T-cell (primary cell): Measurements from ENCODE around the gene C17orf100. TPM values are rescaled to one million over a fixed set of nuclear protein-coding genes. Genes with fewer than 3 reads are reported as not detected.

ENCODE experiments used
- ATAC-seq, 4 experiments: fragments of 200-7000 bp in 3 of 4; fragments of 150-1000 bp in 1 of 4; cut with Tn5 transposase; replicated peaks in 1 of 4; 1 replicate in 3 of 4; 2 replicates in 1 of 4; pipeline ENCODE4 v1.10.0; 2021; ENCODE audit warnings: moderate library complexity in 3 of 4, mild to moderate bottlenecking in 2 of 4, moderate number of reproducible peaks in 1 of 4
- CTCF ChIA-PET, 2 donors: fragments of 300-600 bp; sonication (Branson Sonifier 250); formaldehyde crosslinking; loops; one replicate each; lab custom pipeline; 2022; ENCODE audit warnings: antibody characterized with exemption in 2 of 2; lab: Charles Lee
- POLR2A ChIA-PET, 2 donors: fragments of 300-600 bp; sonication (Branson Sonifier 250); formaldehyde crosslinking; loops; one replicate each; lab custom pipeline; 2022; ENCODE audit warnings: antibody characterized with exemption in 2 of 2; lab: Charles Lee
- DNase-seq, 35 experiments: peaks; one replicate each; pipeline versions ENCODE4 v3.0.0 to v3.0.0-alpha.2; 2013 to 2023
- H3K27ac ChIP-seq: one replicate; pipeline ENCODE4 v1.5.1; 2013; ENCODE audit warnings: low read length
- H3K27me3 ChIP-seq, 2 experiments: replicated peaks in 1 of 2; 1 replicate in 1 of 2; 2 replicates in 1 of 2; pipeline versions ENCODE4 v1.6.1 to v1.7.0; 2013; ENCODE audit warnings: low read length in 1 of 2, mixed read lengths in 1 of 2; ENCODE audit not compliant: control insufficient read depth in 2 of 2, insufficient read depth in 2 of 2; ENCODE audit errors: extremely low read depth in 1 of 2
- H3K36me3 ChIP-seq, 2 donors: 1 replicate in 1 of 2; 2 replicates in 1 of 2; pipeline versions ENCODE4 v1.6.1 to v1.7.0; 2013; ENCODE audit warnings: low read length in 1 of 2; ENCODE audit not compliant: control insufficient read depth in 2 of 2, insufficient read depth in 1 of 2; ENCODE audit errors: extremely low read depth in 1 of 2
- H3K4me1 ChIP-seq, 2 experiments: 1 replicate in 1 of 2; 2 replicates in 1 of 2; pipeline versions ENCODE4 v1.6.1 to v1.7.0; 2013; ENCODE audit warnings: low read length in 2 of 2, mixed read lengths in 1 of 2; ENCODE audit not compliant: insufficient read depth in 2 of 2, control insufficient read depth in 1 of 2; ENCODE audit errors: extremely low read depth in 1 of 2
- H3K4me3 ChIP-seq, 2 donors: 1 replicate in 1 of 2; 2 replicates in 1 of 2; pipeline versions ENCODE4 v1.5.1 to v1.7.0; 2013; ENCODE audit warnings: mild to moderate bottlenecking in 2 of 2, low read length in 1 of 2, moderate library complexity in 1 of 2; ENCODE audit not compliant: control insufficient read depth in 1 of 2; ENCODE audit errors: extremely low read depth in 1 of 2
- H3K9me3 ChIP-seq: 2 replicates; pipeline ENCODE4 v1.7.0; 2013
- H3K27ac Mint-ChIP-seq, 2 donors: one replicate each; pipeline ENCODE4 v1.8.0; 2020 to 2021; ENCODE audit warnings: mild to moderate bottlenecking in 2 of 2, mixed read lengths in 2 of 2
- H3K27me3 Mint-ChIP-seq, 2 donors: one replicate each; pipeline ENCODE4 v1.8.0; 2021 to 2022; ENCODE audit warnings: mixed read lengths in 2 of 2
- H3K36me3 Mint-ChIP-seq: one replicate; pipeline ENCODE4 v1.8.0; 2021; ENCODE audit warnings: mixed read lengths
- H3K4me1 Mint-ChIP-seq, 3 donors: one replicate each; pipeline ENCODE4 v1.8.0; 2020 to 2022; ENCODE audit warnings: mixed read lengths in 3 of 3, mild to moderate bottlenecking in 1 of 3
- H3K4me3 Mint-ChIP-seq, 3 donors: one replicate each; pipeline ENCODE4 v1.8.0; 2020 to 2022; ENCODE audit warnings: mild to moderate bottlenecking in 3 of 3, mixed read lengths in 3 of 3, moderate library complexity in 3 of 3
- H3K9me3 Mint-ChIP-seq, 3 donors: one replicate each; pipeline ENCODE4 v1.8.0; 2020 to 2022; ENCODE audit warnings: mixed read lengths in 3 of 3
- WGBS: methylation state at CpG from one replicate; pipeline ENCODE4 v1.1.5; 2013; ENCODE audit warnings: missing lambda C conversion rate; ENCODE audit not compliant: insufficient coverage; 5-methylcytosine and 5-hydroxymethylcytosine counted together
- total RNA-seq, 35 experiments: library from RNA in 6 of 35; stranded (reverse) in 6 of 35; fragments of 120-200 nt in 1 of 35; gene quantifications; one replicate each; pipeline versions ENCODE4 v1.2.1 to v1.2.4 and lab custom pipeline; 2013 to 2026

The C17orf100 gene
- total RNA-seq, 5 donors from 2014 or later (not counting 1 experiment from before 2014, with no cell fraction given), result 1.1 to 3.5 (median 2.8) TPM

DNA sequence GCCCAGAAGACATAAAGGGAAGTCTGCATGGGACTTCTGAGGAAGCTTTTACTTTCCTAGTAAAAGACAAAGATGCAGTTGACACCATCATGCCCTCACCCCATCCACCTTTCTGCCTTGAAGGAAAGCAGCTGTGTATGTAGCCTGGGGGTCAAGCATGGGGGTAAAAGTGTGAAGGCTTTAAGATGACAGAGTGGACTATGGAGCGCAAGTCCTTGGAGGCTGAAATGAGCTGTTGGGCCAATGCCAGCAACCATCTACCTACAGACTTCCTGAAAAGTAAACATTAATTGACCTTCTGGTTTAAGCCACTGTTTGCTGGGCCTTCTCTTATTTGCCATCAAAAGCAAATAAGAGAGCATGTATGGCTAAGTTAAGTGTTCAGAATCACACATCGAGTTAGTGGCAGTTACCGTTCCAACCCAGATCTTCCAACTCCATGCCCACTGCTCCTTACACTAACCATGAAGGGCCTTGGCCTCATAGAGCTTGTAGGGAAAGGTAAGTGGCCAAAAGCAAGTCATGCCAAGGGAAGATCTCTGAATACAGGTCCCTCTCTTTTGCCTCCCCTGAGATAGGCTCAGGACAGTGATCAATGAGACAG is 31.6 kb downstream of the C17orf100 start:
- Mint-ChIP-seq H3K27ac (no peak overlapping the region), H3K36me3 (no peaks in the 10 kb centered on the region), H3K4me1 (peaks cover under 1 to 4% (median 2%) of the 10 kb centered on the region in 3 donors), H3K9me3 (no peaks in the 10 kb centered on the region), H3K27me3 (peaks cover 39 to 57% of the 10 kb centered on the region in 2 donors), H3K4me3 (no peak overlapping the region)
- no peak overlapping the region for H3K27ac ChIP-seq
- DNase-seq, result no peak
- peaks cover 3 to 46% of the 10 kb centered on the region in 2 experiments for H3K27me3 ChIP-seq
- no peak overlapping the region for H3K4me3 ChIP-seq
- H3K4me1 ChIP-seq, result no peaks in the 10 kb centered on the region
- WGBS, result no CpG with 5 or more reads among the region's 3 CpGs
- ChIA-PET POLR2A (no interaction called here), CTCF (no interaction called here)
- ATAC-seq, result no peak
- no peaks in the 10 kb centered on the region for H3K36me3 ChIP-seq
- no peaks in the 10 kb centered on the region for H3K9me3 ChIP-seq

DNA sequence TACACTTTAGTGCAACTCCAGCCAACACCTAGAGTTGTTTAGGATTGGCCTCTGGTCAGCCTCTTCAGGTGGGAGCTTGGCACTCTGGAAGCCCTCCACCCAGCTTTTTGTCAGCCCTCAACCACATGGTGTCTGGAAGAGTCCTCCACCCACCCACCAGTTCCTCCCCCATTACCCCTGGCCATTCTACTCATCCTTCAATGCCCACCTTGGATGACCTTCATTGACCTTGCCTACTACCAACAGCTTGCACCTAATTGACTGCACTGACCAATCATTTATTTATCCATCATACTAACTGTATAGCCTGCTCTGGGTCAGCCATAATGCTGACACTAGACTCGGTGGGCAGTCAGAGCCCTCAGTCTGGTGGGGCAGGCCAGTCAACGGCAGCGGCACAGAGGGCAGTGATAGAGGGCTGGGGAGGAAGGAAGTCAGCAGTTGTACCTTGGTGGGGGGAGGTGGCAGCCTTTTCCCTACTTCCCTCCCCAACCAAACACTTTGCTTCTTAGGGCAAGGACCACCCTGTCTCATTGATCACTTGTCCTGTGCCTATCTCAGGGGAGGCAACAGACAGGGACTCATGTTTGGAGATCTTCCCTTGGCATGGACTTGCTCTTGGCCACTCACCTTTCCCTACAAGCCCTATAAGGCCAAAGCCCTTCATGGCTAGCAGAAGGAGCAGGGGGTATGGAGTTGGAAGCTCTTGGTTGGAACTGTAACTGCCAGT is 32.3 kb downstream of the C17orf100 start:
- H3K4me3 Mint-ChIP-seq, result no peak overlapping the region
- no CpG with 5 or more reads among the region's 3 CpGs for WGBS

DNA sequence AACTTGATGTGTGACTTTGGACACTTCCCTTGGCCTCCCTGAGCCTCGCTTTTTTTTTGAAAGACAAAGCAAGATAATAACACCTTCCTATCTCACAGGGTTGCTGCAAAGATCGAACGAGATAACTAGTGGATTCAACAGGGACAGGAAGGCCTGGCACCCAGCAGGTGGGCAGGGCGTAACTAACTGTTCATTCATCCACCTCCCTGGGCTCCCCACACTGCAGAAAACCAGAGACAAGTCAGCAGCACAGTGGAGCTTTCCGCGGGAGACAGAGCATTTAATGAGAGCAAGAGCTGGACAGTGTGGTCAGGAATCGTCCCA is 32.9 kb downstream of the C17orf100 start:
- CTCF ChIA-PET, result no interaction called here
- 42% methylated on average over 2 of the region's 7 CpGs for WGBS
- Histone ChIP-seq H3K4me1 (no peaks in the 10 kb centered on the region), H3K36me3 (no peaks in the 10 kb centered on the region), H3K27me3 (peaks cover 0 to 36% of the 10 kb centered on the region in 2 experiments), H3K4me3 (no peak overlapping the region), H3K9me3 (no peaks in the 10 kb centered on the region), H3K27ac (no peak overlapping the region)
- no peak for DNase-seq
- no peaks in the 10 kb centered on the region for H3K36me3 Mint-ChIP-seq
- no peaks in the 10 kb centered on the region for H3K4me1 Mint-ChIP-seq
- H3K4me3 Mint-ChIP-seq, result no peak overlapping the region
- no peaks in the 10 kb centered on the region for H3K9me3 Mint-ChIP-seq
- POLR2A ChIA-PET, result no interaction called here
- no peak overlapping the region for H3K27ac Mint-ChIP-seq
- no peak for ATAC-seq
- peaks cover 34 to 53% of the 10 kb centered on the region in 2 donors for H3K27me3 Mint-ChIP-seq

More for the DNA sequence above, 32.3 kb downstream of the C17orf100 start:
- no peak for ATAC-seq
- Mint-ChIP-seq H3K36me3 (no peaks in the 10 kb centered on the region), H3K27me3 (peaks cover 36 to 50% of the 10 kb centered on the region in 2 donors), H3K4me1 (no peaks in the 10 kb centered on the region), H3K27ac (no peak overlapping the region), H3K9me3 (no peaks in the 10 kb centered on the region)
- Histone ChIP-seq H3K27ac (no peak overlapping the region), H3K27me3 (peaks cover under 1 to 40% of the 10 kb centered on the region in 2 experiments), H3K4me3 (no peak overlapping the region), H3K4me1 (no peaks in the 10 kb centered on the region), H3K9me3 (no peaks in the 10 kb centered on the region), H3K36me3 (no peaks in the 10 kb centered on the region)
- CTCF ChIA-PET, result no interaction called here
- no peak for DNase-seq
- POLR2A ChIA-PET, result no interaction called here

- Mint-ChIP-seq H3K27me3 (peaks cover 32 to 52% of the 10 kb centered on the region in 2 donors), H3K36me3 (no peaks in the 10 kb centered on the region), H3K27ac (no peak overlapping the region), H3K9me3 (no peaks in the 10 kb centered on the region), H3K4me3 (no peak overlapping the region), H3K4me1 (no peaks in the 10 kb centered on the region)
- DNase-seq, result no peak
- no peaks in the 10 kb centered on the region for H3K36me3 ChIP-seq
- ChIA-PET POLR2A (no interaction called here), CTCF (no interaction called here)
- no peaks in the 10 kb centered on the region for H3K9me3 ChIP-seq
- no peak overlapping the region for H3K27ac ChIP-seq
- H3K4me1 ChIP-seq, result no peaks in the 10 kb centered on the region
- H3K27me3 ChIP-seq, result peaks cover 0 to 34% of the 10 kb centered on the region in 2 experiments
- ATAC-seq, result no peak
- no peak overlapping the region for H3K4me3 ChIP-seq
- 84% methylated on average over 13 of the region's 14 CpGs for WGBS
These were observed 33.6 kb downstream of the C17orf100 start for GRCh38 chr17:6684881-6685767.

DNA sequence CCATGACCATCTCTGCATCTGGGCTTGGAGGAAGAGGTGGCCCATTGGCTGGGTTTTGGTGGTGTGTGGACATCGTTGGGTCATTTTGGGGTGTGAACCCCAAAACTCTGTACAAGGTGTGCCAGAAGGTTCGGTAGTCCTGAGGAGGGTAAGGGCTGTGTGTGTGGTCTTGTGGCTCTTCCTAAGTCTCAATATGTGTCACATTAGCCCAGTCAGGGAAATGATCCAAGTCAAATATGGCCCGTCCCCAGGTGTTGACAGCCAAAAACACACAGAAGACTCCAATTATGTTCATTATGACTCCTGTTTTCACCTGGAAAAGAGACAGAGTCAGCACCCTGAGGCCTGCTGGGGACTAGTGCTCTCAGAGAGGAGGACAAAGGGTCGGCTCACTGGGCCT is 34.5 kb downstream of the C17orf100 start:
- no peak overlapping the region for H3K4me3 ChIP-seq
- no peaks in the 10 kb centered on the region for H3K9me3 Mint-ChIP-seq
- H3K27ac ChIP-seq, result no peak overlapping the region
- DNase-seq (no peak), ATAC-seq (no peak)
- no peak overlapping the region for H3K27ac Mint-ChIP-seq
- peaks cover 0 to 38% of the 10 kb centered on the region in 2 experiments for H3K27me3 ChIP-seq
- H3K9me3 ChIP-seq, result no peaks in the 10 kb centered on the region
- H3K4me3 Mint-ChIP-seq, result no peak overlapping the region
- H3K4me1 Mint-ChIP-seq, result no peaks in the 10 kb centered on the region
- H3K36me3 ChIP-seq, result no peaks in the 10 kb centered on the region
- ChIA-PET POLR2A (no interaction called here), CTCF (no interaction called here)
- 95% methylated on average over 2 of the region's 4 CpGs for WGBS
- peaks cover 27 to 53% of the 10 kb centered on the region in 2 donors for H3K27me3 Mint-ChIP-seq
- H3K4me1 ChIP-seq, result no peaks in the 10 kb centered on the region
- no peaks in the 10 kb centered on the region for H3K36me3 Mint-ChIP-seq

- no peak overlapping the region for H3K4me3 Mint-ChIP-seq
- no peaks in the 10 kb centered on the region for H3K4me1 Mint-ChIP-seq
- Histone ChIP-seq H3K27me3 (peaks cover 0 to 37% of the 10 kb centered on the region in 2 experiments), H3K4me3 (no peak overlapping the region), H3K9me3 (no peaks in the 10 kb centered on the region), H3K36me3 (no peaks in the 10 kb centered on the region), H3K4me1 (no peaks in the 10 kb centered on the region), H3K27ac (no peak overlapping the region)
- no peaks in the 10 kb centered on the region for H3K9me3 Mint-ChIP-seq
- CTCF ChIA-PET, result no interaction called here
- H3K36me3 Mint-ChIP-seq, result no peaks in the 10 kb centered on the region
- no peak overlapping the region for H3K27ac Mint-ChIP-seq
- WGBS, result 87% methylated on average over 8 of the region's 9 CpGs
- ATAC-seq (no peak), DNase-seq (no peak)
- H3K27me3 Mint-ChIP-seq, result peaks cover 24 to 63% of the 10 kb centered on the region in 2 donors
- POLR2A ChIA-PET, result no interaction called here
These were observed 37.4 kb downstream of the C17orf100 start for GRCh38 chr17:6688944-6689343.
